CD8-positive, alpha-beta memory T cell (primary cell): ENCODE data around the gene CDK10. TPM values are rescaled to one million over a fixed set of nuclear protein-coding genes. Genes with fewer than 3 reads are reported as not detected.

Source experiments
- CTCF ChIA-PET: fragments of 350-600 bp; sonication (Branson Sonifier 250); formaldehyde crosslinking; loops from one replicate; lab custom pipeline; 2021; ENCODE audit warnings: antibody characterized with exemption; lab: Charles Lee
- POLR2A ChIA-PET: fragments of 350-600 bp; sonication (Branson Sonifier 250); formaldehyde crosslinking; loops from one replicate; lab custom pipeline; 2021; ENCODE audit warnings: antibody characterized with exemption; lab: Charles Lee
- DNase-seq, 5 donors: peaks; one replicate each; pipeline versions ENCODE4 v3.0.0 to v3.0.0-alpha.2; 2020 to 2022; ENCODE audit warnings: mixed read lengths in 1 of 5
- H3K27ac ChIP-seq: one replicate; pipeline ENCODE4 v1.7.0; 2013; ENCODE audit warnings: low read depth, mild to moderate bottlenecking, low read length, moderate library complexity
- H3K27me3 ChIP-seq: 2 replicates; pipeline ENCODE4 v1.7.0; 2013; ENCODE audit warnings: low read length, mild to moderate bottlenecking; ENCODE audit not compliant: insufficient read depth, poor library complexity, severe bottlenecking
- H3K36me3 ChIP-seq: 2 replicates; pipeline ENCODE4 v1.7.0; 2013; ENCODE audit warnings: mild to moderate bottlenecking, low read length, moderate library complexity; ENCODE audit not compliant: insufficient read depth
- H3K4me1 ChIP-seq: 2 replicates; pipeline ENCODE4 v1.7.0; 2013; ENCODE audit warnings: mild to moderate bottlenecking, low read length, moderate library complexity; ENCODE audit not compliant: insufficient read depth
- H3K4me3 ChIP-seq: 2 replicates; pipeline ENCODE4 v1.7.0; 2013; ENCODE audit warnings: mild to moderate bottlenecking, low read length
- H3K9me3 ChIP-seq: 2 replicates; pipeline ENCODE4 v1.7.0; 2013; ENCODE audit warnings: mild to moderate bottlenecking, low read length
- H3K27ac Mint-ChIP-seq, 8 donors: one replicate each; pipeline ENCODE4 v1.8.0; 2020 to 2021; ENCODE audit warnings: mixed read lengths in 8 of 8, mild to moderate bottlenecking in 6 of 8, inconsistent platforms in 3 of 8, moderate library complexity in 3 of 8
- H3K27me3 Mint-ChIP-seq, 2 donors: one replicate each; pipeline ENCODE4 v1.8.0; 2020 to 2021; ENCODE audit warnings: mixed read lengths in 2 of 2, mild to moderate bottlenecking in 1 of 2, moderate library complexity in 1 of 2
- H3K36me3 Mint-ChIP-seq, 3 donors: one replicate each; pipeline ENCODE4 v1.8.0; 2020 to 2021; ENCODE audit warnings: mixed read lengths in 3 of 3, inconsistent platforms in 1 of 3, mild to moderate bottlenecking in 1 of 3
- H3K4me1 Mint-ChIP-seq, 3 donors: one replicate each; pipeline ENCODE4 v1.8.0; 2020 to 2021; ENCODE audit warnings: mixed read lengths in 3 of 3, inconsistent platforms in 1 of 3, mild to moderate bottlenecking in 1 of 3
- H3K4me3 Mint-ChIP-seq, 7 donors: one replicate each; pipeline ENCODE4 v1.8.0; 2020 to 2021; ENCODE audit warnings: mixed read lengths in 7 of 7, mild to moderate bottlenecking in 6 of 7, moderate library complexity in 4 of 7, inconsistent platforms in 2 of 7
- H3K9me3 Mint-ChIP-seq, 5 donors: one replicate each; pipeline ENCODE4 v1.8.0; 2020 to 2022; ENCODE audit warnings: mixed read lengths in 5 of 5, mild to moderate bottlenecking in 3 of 5, moderate library complexity in 2 of 5, inconsistent platforms in 1 of 5
- polyA plus RNA-seq: library from polyadenylated mRNA; unstranded; fragments of 300-500 nt; fragmentation: Illumina TruSeq; gene quantifications from one replicate; pipeline ENCODE4 v1.2.3, GENCODE V29; 2021
- total RNA-seq, 2 experiments: library from RNA; stranded (reverse); gene quantifications; one replicate each; pipeline ENCODE4 v1.2.3, GENCODE V29; 2021

The CDK10 gene
- total and polyA plus RNA-seq, 3 experiments from 2014 or later, result 31.8 to 79.0 (median 74.8) TPM

GRCh38 chr16:89704281-89704680, 17.8 kb downstream of the CDK10 start:
- Mint-ChIP-seq H3K9me3 (no peaks in the 10 kb centered on the region), H3K36me3 (peaks cover 0 to under 1% (median 0%) of the 10 kb centered on the region in 3 donors), H3K27ac (peak overlapping the region in 1 of 8 donors; percentile 43), H3K4me3 (no peak overlapping the region), H3K27me3 (no peaks in the 10 kb centered on the region), H3K4me1 (peaks cover 17 to 27% (median 19%) of the 10 kb centered on the region in 3 donors)
- no peak for DNase-seq
- H3K4me1 ChIP-seq, result peaks cover 25% of the 10 kb centered on the region
- ChIA-PET CTCF (interaction anchor here (1.0 to 17.8 kb wide), 5 partner anchors 12 to 159 kb away, joined by 3 to 323 read pairs (median 46); no protein-coding TSS in a partner anchor), POLR2A (interaction anchor here (1.8 kb wide), 1 partner anchor 16 kb away, joined by 4 read pairs; no protein-coding TSS in a partner anchor)
- no peaks in the 10 kb centered on the region for H3K36me3 ChIP-seq
- H3K27ac ChIP-seq, result no peak overlapping the region
- no peak overlapping the region for H3K4me3 ChIP-seq
- H3K9me3 ChIP-seq, result no peaks in the 10 kb centered on the region
- no peaks in the 10 kb centered on the region for H3K27me3 ChIP-seq

DNA sequence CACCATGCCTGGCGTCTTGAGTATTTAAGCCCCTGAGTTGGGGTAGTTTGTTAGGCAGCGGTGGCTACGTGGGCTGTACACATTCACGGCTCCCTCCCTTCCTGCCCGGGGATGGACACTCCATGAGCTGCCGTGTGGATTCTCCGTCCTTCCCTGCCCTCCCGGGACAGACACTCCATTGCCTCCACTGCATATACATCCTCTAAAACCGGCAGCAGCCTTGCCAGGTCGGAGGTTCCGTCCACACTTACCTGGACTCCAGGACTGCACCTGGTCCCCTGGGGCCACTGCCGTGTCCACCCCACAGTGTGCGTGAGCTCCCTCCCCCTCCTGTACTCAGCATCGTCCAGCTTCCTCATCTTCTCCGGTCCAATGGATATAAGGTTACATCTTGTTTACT, 18.5 kb downstream of the CDK10 start:
- H3K36me3 ChIP-seq, result no peaks in the 10 kb centered on the region
- no peaks in the 10 kb centered on the region for H3K36me3 Mint-ChIP-seq
- ChIA-PET CTCF (interaction anchor here (0.5 to 17.8 kb wide), 16 partner anchors 8 to 206 kb away, joined by 3 to 323 read pairs (median 8); partner anchors contain the start of gene TCF25), POLR2A (interaction anchor here (0.5 to 1.8 kb wide), 2 partner anchors 15 to 79 kb away, joined by 4 to 5 read pairs; no protein-coding TSS in a partner anchor)
- no peak overlapping the region for H3K4me3 ChIP-seq
- H3K4me1 ChIP-seq, result peaks cover 21% of the 10 kb centered on the region
- H3K27me3 Mint-ChIP-seq, result no peaks in the 10 kb centered on the region
- no peak overlapping the region for H3K27ac Mint-ChIP-seq
- H3K9me3 Mint-ChIP-seq, result no peaks in the 10 kb centered on the region
- H3K27me3 ChIP-seq, result no peaks in the 10 kb centered on the region
- no peak for DNase-seq
- H3K4me1 Mint-ChIP-seq, result peaks cover 15 to 24% (median 17%) of the 10 kb centered on the region in 3 donors
- H3K27ac ChIP-seq, result no peak overlapping the region
- no peaks in the 10 kb centered on the region for H3K9me3 ChIP-seq
- H3K4me3 Mint-ChIP-seq, result no peak overlapping the region

- POLR2A ChIA-PET, result interaction anchor here (0.7 to 3.6 kb wide), 8 partner anchors 8 to 167 kb away, joined by 3 to 24 read pairs (median 4); partner anchors contain the start of gene TCF25
- Mint-ChIP-seq H3K4me1 (peaks cover 13 to 15% (median 15%) of the 10 kb centered on the region in 3 donors), H3K36me3 (no peaks in the 10 kb centered on the region), H3K27ac (peak overlapping the region in 1 of 8 donors; percentile 17), H3K27me3 (no peaks in the 10 kb centered on the region), H3K4me3 (no peak overlapping the region), H3K9me3 (no peaks in the 10 kb centered on the region)
- H3K27me3 ChIP-seq, result no peaks in the 10 kb centered on the region
- no peaks in the 10 kb centered on the region for H3K36me3 ChIP-seq
- no peak overlapping the region for H3K4me3 ChIP-seq
- no peaks in the 10 kb centered on the region for H3K9me3 ChIP-seq
- no peak for DNase-seq
- no peak overlapping the region for H3K27ac ChIP-seq
- peaks cover 13% of the 10 kb centered on the region for H3K4me1 ChIP-seq
- CTCF ChIA-PET, result interaction anchor here (1.0 to 17.8 kb wide), 25 partner anchors 9 to 204 kb away, joined by 3 to 323 read pairs (median 5); partner anchors contain the start of genes CDK10, FANCA, TCF25 and VPS9D1
Measured at GRCh38 chr16:89706518-89707260, 20.2 kb downstream of the CDK10 start.

GRCh38 chr16:89707695-89708094, 21.2 kb downstream of the CDK10 start:
- Histone ChIP-seq H3K9me3 (no peaks in the 10 kb centered on the region), H3K36me3 (no peaks in the 10 kb centered on the region), H3K27me3 (no peaks in the 10 kb centered on the region), H3K4me1 (peaks cover 14% of the 10 kb centered on the region), H3K4me3 (no peak overlapping the region), H3K27ac (no peak overlapping the region)
- Mint-ChIP-seq H3K36me3 (no peaks in the 10 kb centered on the region), H3K4me1 (peaks cover 6 to 16% (median 9%) of the 10 kb centered on the region in 3 donors), H3K27me3 (no peaks in the 10 kb centered on the region), H3K4me3 (peak overlapping the region in 1 of 7 donors; percentile 19), H3K27ac (peak overlapping the region in 1 of 8 donors; percentile 61), H3K9me3 (no peaks in the 10 kb centered on the region)
- ChIA-PET CTCF (interaction anchor here (1.1 to 17.8 kb wide), 7 partner anchors 8 to 240 kb away, joined by 3 to 323 read pairs (median 9); no protein-coding TSS in a partner anchor), POLR2A (interaction anchor here (1.2 to 3.6 kb wide), 2 partner anchors 10 to 17 kb away, joined by 3 to 24 read pairs; no protein-coding TSS in a partner anchor)
- no peak for DNase-seq

- CTCF ChIA-PET, result interaction anchor here (1.2 to 17.8 kb wide), 6 partner anchors 9 to 239 kb away, joined by 4 to 323 read pairs (median 8); no protein-coding TSS in a partner anchor
- POLR2A ChIA-PET, result interaction anchor here (1.2 to 3.6 kb wide), 2 partner anchors 9 to 16 kb away, joined by 3 to 24 read pairs; no protein-coding TSS in a partner anchor
- Histone ChIP-seq H3K4me3 (no peak overlapping the region), H3K36me3 (no peaks in the 10 kb centered on the region), H3K4me1 (peaks cover 15% of the 10 kb centered on the region), H3K27ac (no peak overlapping the region), H3K27me3 (no peaks in the 10 kb centered on the region), H3K9me3 (no peaks in the 10 kb centered on the region)
- no peaks in the 10 kb centered on the region for H3K27me3 Mint-ChIP-seq
- no peak overlapping the region for H3K27ac Mint-ChIP-seq
- no peak for DNase-seq
- H3K4me1 Mint-ChIP-seq, result peaks cover 5 to 15% (median 6%) of the 10 kb centered on the region in 3 donors
- H3K36me3 Mint-ChIP-seq, result no peaks in the 10 kb centered on the region
- no peaks in the 10 kb centered on the region for H3K9me3 Mint-ChIP-seq
- H3K4me3 Mint-ChIP-seq, result no peak overlapping the region
Measured at GRCh38 chr16:89708481-89708931, 22.0 kb downstream of the CDK10 start.

DNA sequence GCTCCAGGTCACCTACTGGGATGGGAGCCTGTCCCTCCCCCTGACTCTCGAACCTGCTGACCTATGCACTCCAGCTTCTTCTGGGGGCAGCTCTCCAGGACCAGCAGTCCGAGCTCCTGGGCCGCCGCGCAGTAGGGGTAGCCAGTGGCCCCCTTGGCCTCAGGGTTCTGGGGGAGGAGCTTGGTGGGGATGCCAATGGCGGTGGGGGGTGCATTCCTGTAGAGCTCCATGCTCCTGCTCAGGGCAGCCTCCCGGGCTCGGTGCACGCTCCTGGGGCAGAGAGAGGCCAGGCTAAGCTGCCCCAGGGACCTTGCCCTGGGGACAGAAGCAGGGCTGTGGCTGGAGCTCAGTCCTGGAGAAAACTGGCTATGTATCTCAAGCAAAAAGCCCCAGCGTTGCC, 22.7 kb downstream of the CDK10 start:
- H3K9me3 ChIP-seq, result no peaks in the 10 kb centered on the region
- Mint-ChIP-seq H3K9me3 (no peaks in the 10 kb centered on the region), H3K4me1 (peaks cover 5 to 15% (median 6%) of the 10 kb centered on the region in 3 donors), H3K27ac (peak overlapping the region in 1 of 8 donors; percentile 74), H3K27me3 (no peaks in the 10 kb centered on the region), H3K4me3 (no peak overlapping the region), H3K36me3 (no peaks in the 10 kb centered on the region)
- ChIA-PET POLR2A (interaction anchor here (0.7 kb wide), 1 partner anchor 15 kb away, joined by 4 read pairs; no protein-coding TSS in a partner anchor), CTCF (interaction anchor here (0.6 to 17.8 kb wide), 9 partner anchors 9 to 239 kb away, joined by 3 to 323 read pairs (median 6); no protein-coding TSS in a partner anchor)
- H3K36me3 ChIP-seq, result no peaks in the 10 kb centered on the region
- no peak for DNase-seq
- no peaks in the 10 kb centered on the region for H3K27me3 ChIP-seq
- H3K4me1 ChIP-seq, result peaks cover 15% of the 10 kb centered on the region
- no peak overlapping the region for H3K27ac ChIP-seq
- H3K4me3 ChIP-seq, result no peak overlapping the region

- peaks cover 15% of the 10 kb centered on the region for H3K4me1 ChIP-seq
- no peaks in the 10 kb centered on the region for H3K36me3 ChIP-seq
- ChIA-PET CTCF (interaction anchor here (0.6 to 17.8 kb wide), 8 partner anchors 9 to 200 kb away, joined by 3 to 323 read pairs (median 6); no protein-coding TSS in a partner anchor), POLR2A (interaction anchor here (0.7 kb wide), 1 partner anchor 14 kb away, joined by 4 read pairs; no protein-coding TSS in a partner anchor)
- no peaks in the 10 kb centered on the region for H3K27me3 ChIP-seq
- Mint-ChIP-seq H3K27ac (peak overlapping the region in 3 of 8 donors; percentile 58 to 74 (median 74)), H3K4me3 (peak overlapping the region in 4 of 7 donors; percentile 15 to 61 (median 33)), H3K36me3 (no peaks in the 10 kb centered on the region), H3K9me3 (no peaks in the 10 kb centered on the region), H3K4me1 (peaks cover 6 to 15% (median 10%) of the 10 kb centered on the region in 3 donors), H3K27me3 (no peaks in the 10 kb centered on the region)
- H3K27ac ChIP-seq, result peak overlapping the region; percentile 33
- no peak for DNase-seq
- no peaks in the 10 kb centered on the region for H3K9me3 ChIP-seq
- no peak overlapping the region for H3K4me3 ChIP-seq
Measured at GRCh38 chr16:89709716-89710432, 23.4 kb downstream of the CDK10 start.
